Epithelial cell of esophagus (primary cell): ENCODE data around the gene THOP1.
A peak's percentile ranks its signal among the peaks of the same experiment; 100 is the strongest.

ENCODE experiments used
- DNase-seq: peaks from one replicate; pipeline ENCODE4 v3.0.0; 2010; ENCODE audit warnings: low read depth
- H3K4me3 ChIP-seq: 2 replicates; pipeline ENCODE4 v1.5.1; 2011; ENCODE audit warnings: mild to moderate bottlenecking, low read length, control low read depth
- TF ChIP-seq, protein P1 (sequence below): IDR thresholded peaks from 2 replicates; pipeline ENCODE4 v1.5.1; 2011; ENCODE audit warnings: low read depth, mild to moderate bottlenecking, low read length, control low read depth, inconsistent platforms; ENCODE audit not compliant: insufficient read depth; ENCODE audit errors: missing control alignments

THOP1 gene

DNA sequence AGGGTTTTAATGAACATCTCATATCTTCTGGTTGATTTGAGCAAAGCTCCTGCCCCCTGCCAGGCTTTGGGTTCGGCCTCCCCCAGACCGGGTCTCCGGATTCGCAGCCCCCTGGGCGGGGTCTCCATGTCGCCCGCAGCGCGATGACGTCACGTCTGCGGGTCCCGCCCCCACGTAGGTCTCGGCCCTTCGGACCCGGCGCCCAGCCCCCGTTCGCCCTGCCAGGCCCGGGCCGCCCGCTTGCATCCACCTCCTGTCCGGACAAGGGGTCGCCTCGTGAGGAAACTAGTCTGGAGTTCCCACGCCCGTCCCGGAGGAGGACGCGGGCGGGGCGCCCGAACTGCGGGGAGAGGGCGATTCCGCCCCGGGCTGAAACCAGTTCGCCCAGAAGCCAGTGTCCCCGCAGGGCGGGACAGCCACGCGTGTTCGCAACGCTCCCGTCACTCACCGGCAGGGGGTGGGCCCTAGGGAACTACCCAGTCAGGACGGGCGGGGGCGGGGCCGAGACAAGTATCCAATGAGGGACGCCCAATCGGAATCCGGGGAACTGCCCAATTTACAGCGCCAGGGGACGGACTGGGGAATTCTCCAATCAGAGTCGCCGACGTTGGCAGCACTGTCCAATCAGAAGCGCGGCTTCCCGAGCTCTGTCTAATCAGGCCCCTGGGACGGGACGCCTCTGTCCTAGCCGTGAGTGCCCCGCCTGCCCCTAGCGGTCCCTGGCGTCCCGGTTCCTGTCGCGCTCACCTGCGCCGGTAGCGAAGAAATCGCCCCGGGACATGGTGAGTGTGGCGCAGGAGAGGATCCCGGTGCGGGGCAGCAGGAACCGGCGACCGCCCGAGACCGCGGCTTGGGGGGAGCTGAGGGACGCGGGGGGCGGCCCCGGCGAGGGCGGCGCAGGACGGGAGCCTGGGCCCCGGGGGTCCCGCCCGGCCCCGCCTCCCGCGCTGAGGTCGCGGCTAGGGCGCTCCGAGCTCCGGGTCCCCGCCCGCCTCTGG lies 55.8 kb downstream of the THOP1 start, which contains the start of gene ZNF555:
Gene ZNF555 (plus strand): TSS at position 682 of the 998 bp plus-strand sequence. CDS start 98 bp downstream, at position 780.
- TF ChIP-seq, protein P1, sequence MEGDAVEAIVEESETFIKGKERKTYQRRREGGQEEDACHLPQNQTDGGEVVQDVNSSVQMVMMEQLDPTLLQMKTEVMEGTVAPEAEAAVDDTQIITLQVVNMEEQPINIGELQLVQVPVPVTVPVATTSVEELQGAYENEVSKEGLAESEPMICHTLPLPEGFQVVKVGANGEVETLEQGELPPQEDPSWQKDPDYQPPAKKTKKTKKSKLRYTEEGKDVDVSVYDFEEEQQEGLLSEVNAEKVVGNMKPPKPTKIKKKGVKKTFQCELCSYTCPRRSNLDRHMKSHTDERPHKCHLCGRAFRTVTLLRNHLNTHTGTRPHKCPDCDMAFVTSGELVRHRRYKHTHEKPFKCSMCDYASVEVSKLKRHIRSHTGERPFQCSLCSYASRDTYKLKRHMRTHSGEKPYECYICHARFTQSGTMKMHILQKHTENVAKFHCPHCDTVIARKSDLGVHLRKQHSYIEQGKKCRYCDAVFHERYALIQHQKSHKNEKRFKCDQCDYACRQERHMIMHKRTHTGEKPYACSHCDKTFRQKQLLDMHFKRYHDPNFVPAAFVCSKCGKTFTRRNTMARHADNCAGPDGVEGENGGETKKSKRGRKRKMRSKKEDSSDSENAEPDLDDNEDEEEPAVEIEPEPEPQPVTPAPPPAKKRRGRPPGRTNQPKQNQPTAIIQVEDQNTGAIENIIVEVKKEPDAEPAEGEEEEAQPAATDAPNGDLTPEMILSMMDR = peak; percentile 43
- peak; percentile 100 for DNase-seq
- peak within 1 kb of the TSS; percentile 75 for H3K4me3 ChIP-seq

DNA sequence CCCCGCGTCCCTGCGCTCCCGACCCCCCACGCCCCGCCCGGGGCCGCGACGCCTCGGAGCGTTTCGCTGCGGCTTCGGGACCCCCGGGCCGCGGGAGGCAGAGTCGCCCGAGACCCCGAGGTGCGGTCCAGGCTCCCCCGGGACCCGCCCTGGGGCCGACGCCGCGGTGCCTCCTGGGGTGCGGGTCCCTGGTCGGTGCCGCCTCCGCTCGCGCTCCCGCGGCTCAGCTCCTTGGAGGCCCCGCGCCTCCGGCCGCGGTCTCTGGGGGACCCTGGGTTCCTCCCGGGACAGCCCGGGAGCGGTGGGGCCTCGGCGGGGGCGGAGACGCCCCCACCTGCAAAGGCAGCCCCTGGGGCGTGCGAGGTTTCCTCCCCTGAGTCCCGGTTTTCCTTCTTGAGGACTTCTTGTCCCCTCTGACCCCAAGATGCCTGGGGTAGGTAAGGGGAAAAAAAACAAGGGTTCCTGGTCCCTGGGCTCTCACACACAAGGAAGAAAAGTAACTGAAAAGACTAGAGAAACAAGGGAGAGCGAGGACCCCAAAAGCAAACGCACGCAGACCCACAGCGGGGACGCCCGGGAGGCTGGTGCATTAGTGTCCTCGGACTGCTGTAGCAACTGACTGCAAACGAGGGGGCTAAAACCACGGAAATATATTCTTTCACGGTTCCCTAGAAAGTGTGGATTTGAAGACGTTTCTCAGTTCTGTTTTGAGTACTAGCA lies 56.7 kb downstream of the THOP1 start:
- TF ChIP-seq, protein P1 = no peak

DNA sequence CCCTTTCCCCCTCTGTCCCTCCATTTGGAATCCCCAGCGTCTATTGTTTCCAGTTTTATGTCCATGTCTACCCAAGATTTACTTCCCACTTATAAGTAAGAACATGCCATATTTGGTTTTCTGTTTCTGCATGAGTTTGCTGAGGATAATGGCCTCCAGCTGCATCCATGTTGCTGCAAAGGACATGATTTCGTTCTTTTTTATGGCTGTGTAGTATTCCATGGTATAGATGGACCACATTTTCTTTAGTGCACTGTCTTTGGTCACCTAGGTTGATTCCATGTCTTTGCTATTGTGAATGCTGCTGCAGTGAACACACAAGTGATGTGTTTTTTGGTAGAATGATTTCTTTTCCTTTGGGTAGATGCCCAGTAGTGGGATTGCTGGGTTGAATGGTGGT lies 59.8 kb downstream of the THOP1 start:
- H3K4me3 ChIP-seq = no peak overlapping the region
- TF ChIP-seq, protein P1 = no peak
- DNase-seq = no peak

More for the DNA sequence above, 56.7 kb downstream of the THOP1 start:
- H3K4me3 ChIP-seq = peak overlapping the region; percentile 75
- DNase-seq = no peak

DNA sequence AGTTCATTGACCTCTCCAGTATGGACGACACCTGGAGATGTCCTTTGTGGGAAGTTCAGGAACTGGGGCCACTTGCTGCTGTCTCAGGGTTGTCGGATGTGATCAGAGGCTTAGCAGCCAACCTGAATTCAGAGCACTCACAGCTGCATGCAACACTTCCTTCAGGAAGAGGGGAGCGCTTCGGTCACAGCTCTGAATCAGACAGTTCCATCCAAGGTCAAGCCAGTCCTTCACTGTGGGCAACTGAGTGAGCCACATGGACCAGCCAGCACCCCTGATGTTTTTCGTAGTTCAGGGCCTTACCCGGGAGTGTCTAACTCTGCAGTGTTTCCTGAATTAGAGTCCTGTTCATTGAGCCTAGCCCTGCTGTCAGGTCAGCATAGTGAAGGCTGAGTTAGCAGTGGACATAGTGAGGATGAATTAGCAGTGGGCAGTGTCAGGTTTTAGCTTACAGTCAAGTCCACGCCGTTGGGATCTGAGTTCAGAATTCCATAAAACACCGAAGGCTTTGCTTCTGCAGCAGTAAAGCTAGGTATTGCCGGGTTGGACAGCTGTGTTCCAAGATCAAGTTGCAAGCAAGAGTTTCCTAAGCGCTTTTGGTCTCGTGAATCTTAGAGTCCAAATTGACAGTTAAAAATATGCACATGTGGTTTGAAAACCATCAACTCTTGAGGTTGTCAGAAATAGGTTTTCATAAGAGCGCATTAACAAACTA lies 61.0 kb downstream of the THOP1 start:
- H3K4me3 ChIP-seq = no peak overlapping the region
- no peak for DNase-seq
- TF ChIP-seq, protein P1 = no peak

DNA sequence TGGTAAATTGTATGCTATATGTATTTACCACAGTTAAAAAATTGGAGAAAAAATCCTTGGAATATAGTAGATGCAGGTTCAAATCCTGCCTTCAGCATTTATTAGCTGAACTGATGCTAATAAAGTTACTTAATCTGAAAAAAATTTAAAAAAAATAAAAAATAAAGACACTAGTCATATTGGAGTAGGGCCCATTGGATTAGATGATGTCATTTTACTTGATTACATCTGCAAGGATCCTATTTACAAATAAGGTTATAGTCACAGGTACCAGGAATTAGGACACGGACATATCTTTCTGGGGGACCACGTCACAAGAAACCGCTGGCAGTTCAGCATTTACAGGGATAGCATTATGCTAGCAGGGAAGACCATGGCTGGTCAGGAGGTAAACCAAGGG lies 62.2 kb downstream of the THOP1 start:
- TF ChIP-seq, protein P1 = no peak
- no peak overlapping the region for H3K4me3 ChIP-seq
- DNase-seq = no peak

DNA sequence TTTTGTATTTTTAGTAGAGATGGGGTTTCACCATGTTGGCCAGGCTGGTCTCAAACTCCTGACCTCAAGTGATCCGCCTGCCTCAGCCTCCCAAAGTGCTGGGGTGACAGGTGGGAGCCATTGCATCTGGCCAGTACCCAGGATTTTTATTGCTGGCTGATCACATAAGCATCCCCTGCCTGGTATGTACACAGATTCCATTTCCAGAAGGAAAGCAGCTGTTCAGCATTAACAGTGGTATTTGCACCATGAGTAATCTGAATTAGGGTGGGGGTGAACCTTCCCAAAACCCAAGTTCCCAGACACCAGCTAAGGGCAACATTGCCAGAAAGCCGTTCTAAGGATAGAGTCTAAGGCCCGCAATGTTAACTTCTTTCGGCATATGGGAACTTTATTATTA lies 63.3 kb downstream of the THOP1 start:
- no peak for DNase-seq
- no peak overlapping the region for H3K4me3 ChIP-seq
- TF ChIP-seq, protein P1 = no peak
